Neural progenitor cell (in vitro differentiated cells): Measurements from ENCODE around the gene PAM.

Experiments
- EZH2 ChIP-seq: fragments of 200-600 bp; sonication (generic); IDR thresholded peaks from 2 replicates; pipeline ENCODE4 v1.6.1; 2017; ENCODE audit warnings: antibody characterized with exemption, mild to moderate bottlenecking, moderate library complexity
- TF ChIP-seq, protein P1 (sequence below): fragments of 200-600 bp; sonication (generic); IDR thresholded peaks from 2 replicates; pipeline ENCODE4 v1.5.1; 2017; ENCODE audit warnings: antibody characterized with exemption, mild to moderate bottlenecking

GRCh38 chr5:102759289-102759688 is 4.2 kb downstream of the PAM start:
- TF ChIP-seq, protein P1, sequence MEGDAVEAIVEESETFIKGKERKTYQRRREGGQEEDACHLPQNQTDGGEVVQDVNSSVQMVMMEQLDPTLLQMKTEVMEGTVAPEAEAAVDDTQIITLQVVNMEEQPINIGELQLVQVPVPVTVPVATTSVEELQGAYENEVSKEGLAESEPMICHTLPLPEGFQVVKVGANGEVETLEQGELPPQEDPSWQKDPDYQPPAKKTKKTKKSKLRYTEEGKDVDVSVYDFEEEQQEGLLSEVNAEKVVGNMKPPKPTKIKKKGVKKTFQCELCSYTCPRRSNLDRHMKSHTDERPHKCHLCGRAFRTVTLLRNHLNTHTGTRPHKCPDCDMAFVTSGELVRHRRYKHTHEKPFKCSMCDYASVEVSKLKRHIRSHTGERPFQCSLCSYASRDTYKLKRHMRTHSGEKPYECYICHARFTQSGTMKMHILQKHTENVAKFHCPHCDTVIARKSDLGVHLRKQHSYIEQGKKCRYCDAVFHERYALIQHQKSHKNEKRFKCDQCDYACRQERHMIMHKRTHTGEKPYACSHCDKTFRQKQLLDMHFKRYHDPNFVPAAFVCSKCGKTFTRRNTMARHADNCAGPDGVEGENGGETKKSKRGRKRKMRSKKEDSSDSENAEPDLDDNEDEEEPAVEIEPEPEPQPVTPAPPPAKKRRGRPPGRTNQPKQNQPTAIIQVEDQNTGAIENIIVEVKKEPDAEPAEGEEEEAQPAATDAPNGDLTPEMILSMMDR, result no peak
- TF ChIP-seq EZH2, result no peak
